Measurements from ENCODE around the gene TBX20. TPM values are rescaled to one million over a fixed set of nuclear protein-coding genes. Genes with fewer than 3 reads are reported as not detected.

TBX20 gene
- total RNA-seq, 4 donors from 2014 or later, result not detected

GRCh38 chr7:35261476-35262285 is 7.8 kb upstream of the TBX20 start:
- Histone ChIP-seq H3K9me3 (no peaks in the 10 kb centered on the region), H3K4me3 (no peak overlapping the region), H3K36me3 (no peaks in the 10 kb centered on the region), H3K27me3 (peaks cover 85% of the 10 kb centered on the region), H3K27ac (no peak overlapping the region), H3K4me1 (peaks cover 31% of the 10 kb centered on the region)
- DNase-seq (ENCODE audit: low spot score in 2 of 2), result no peak
- no peak for TF ChIP-seq POLR2A (IDR thresholded peaks at IDR 0.05)
- TF ChIP-seq POLR2AphosphoS5 (IDR thresholded peaks at IDR 0.05), result no peak
- TF ChIP-seq EP300 (IDR thresholded peaks at IDR 0.05), result no peak
- no peak for TF ChIP-seq CTCF (IDR thresholded peaks at IDR 0.05)
- 11% methylated on average over 30 of the region's 56 CpGs for WGBS

GRCh38 chr7:35261041-35261440 is 7.1 kb upstream of the TBX20 start:
- Histone ChIP-seq H3K27me3 (peaks cover 91% of the 10 kb centered on the region), H3K27ac (no peak overlapping the region), H3K36me3 (no peaks in the 10 kb centered on the region), H3K9me3 (no peaks in the 10 kb centered on the region), H3K4me1 (peaks cover 31% of the 10 kb centered on the region), H3K4me3 (no peak overlapping the region)
- no peak for TF ChIP-seq POLR2A (IDR thresholded peaks at IDR 0.05)
- no peak for TF ChIP-seq POLR2AphosphoS5 (IDR thresholded peaks at IDR 0.05)
- no peak for TF ChIP-seq CTCF (IDR thresholded peaks at IDR 0.05)
- no peak for TF ChIP-seq EP300 (IDR thresholded peaks at IDR 0.05)
- 23% methylated on average over 15 of the region's 21 CpGs for WGBS
- no peak for DNase-seq (ENCODE audit: low spot score in 2 of 2)

- H3K27me3 ChIP-seq, result peaks cover 97% of the 10 kb centered on the region
- H3K9me3 ChIP-seq, result no peaks in the 10 kb centered on the region
- H3K36me3 ChIP-seq, result no peaks in the 10 kb centered on the region
- H3K4me1 ChIP-seq, result peaks cover 31% of the 10 kb centered on the region
- no peak for DNase-seq (ENCODE audit: low spot score in 2 of 2)
- TF ChIP-seq POLR2AphosphoS5 (IDR thresholded peaks at IDR 0.05), result no peak
- TF ChIP-seq CTCF (IDR thresholded peaks at IDR 0.05), result no peak
- no peak for TF ChIP-seq EP300 (IDR thresholded peaks at IDR 0.05)
- TF ChIP-seq POLR2A (IDR thresholded peaks at IDR 0.05), result no peak
- WGBS, result 48% methylated on average over 7 of the region's 7 CpGs
- no peak overlapping the region for H3K4me3 ChIP-seq
- H3K27ac ChIP-seq, result no peak overlapping the region
Measured at GRCh38 chr7:35260246-35260645, 6.3 kb upstream of the TBX20 start.

DNA sequence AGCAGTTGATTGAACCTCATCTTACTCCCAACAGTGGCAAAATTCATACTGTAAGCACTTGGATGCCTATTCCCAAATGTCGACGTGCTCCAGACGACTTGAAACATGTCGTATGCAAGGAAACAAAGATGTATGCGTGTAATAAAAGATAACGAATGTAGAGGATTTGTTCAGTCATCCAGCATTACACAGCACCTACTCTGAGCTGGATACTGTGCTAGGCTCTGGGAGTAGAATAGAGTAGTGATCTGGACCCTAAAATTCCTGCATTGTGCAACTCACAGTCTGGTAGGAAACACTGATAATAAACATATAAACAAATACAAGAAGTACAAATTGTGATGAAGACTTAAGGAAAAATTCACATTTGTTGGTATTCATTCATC is 5.6 kb upstream of the TBX20 start:
- Histone ChIP-seq H3K36me3 (no peaks in the 10 kb centered on the region), H3K4me1 (peaks cover 35% of the 10 kb centered on the region), H3K4me3 (no peak overlapping the region), H3K27ac (no peak overlapping the region), H3K27me3 (peaks cover 99% of the 10 kb centered on the region), H3K9me3 (no peaks in the 10 kb centered on the region)
- 31% methylated on average over 6 of the region's 6 CpGs for WGBS
- no peak for TF ChIP-seq EP300 (IDR thresholded peaks at IDR 0.05)
- no peak for TF ChIP-seq POLR2AphosphoS5 (IDR thresholded peaks at IDR 0.05)
- no peak for TF ChIP-seq POLR2A (IDR thresholded peaks at IDR 0.05)
- TF ChIP-seq CTCF (IDR thresholded peaks at IDR 0.05), result no peak
- DNase-seq (ENCODE audit: low spot score in 2 of 2), result no peak

GRCh38 chr7:35258868-35259522 is 5.1 kb upstream of the TBX20 start:
- 23% methylated on average over 27 of the region's 27 CpGs for WGBS
- DNase-seq (ENCODE audit: low spot score in 2 of 2), result no peak
- H3K36me3 ChIP-seq, result no peaks in the 10 kb centered on the region
- peaks cover 41% of the 10 kb centered on the region for H3K4me1 ChIP-seq
- H3K4me3 ChIP-seq, result no peak overlapping the region
- TF ChIP-seq CTCF (IDR thresholded peaks at IDR 0.05) (no peak), POLR2A (IDR thresholded peaks at IDR 0.05) (no peak), EP300 (IDR thresholded peaks at IDR 0.05) (no peak), POLR2AphosphoS5 (IDR thresholded peaks at IDR 0.05) (no peak)
- peaks cover 99% of the 10 kb centered on the region for H3K27me3 ChIP-seq
- H3K27ac ChIP-seq, result no peak overlapping the region
- no peaks in the 10 kb centered on the region for H3K9me3 ChIP-seq
